ENCODE data around the gene LEKR1. TPM values are rescaled to one million over a fixed set of nuclear protein-coding genes. Genes with fewer than 3 reads are reported as not detected.

The LEKR1 gene
- total and polyA plus RNA-seq, 9 of the 15 experiments (the other 6 are each of a cell fraction or from before 2014, with no cell fraction given), result 0.76 to 1.8 (median 1.2) TPM

DNA sequence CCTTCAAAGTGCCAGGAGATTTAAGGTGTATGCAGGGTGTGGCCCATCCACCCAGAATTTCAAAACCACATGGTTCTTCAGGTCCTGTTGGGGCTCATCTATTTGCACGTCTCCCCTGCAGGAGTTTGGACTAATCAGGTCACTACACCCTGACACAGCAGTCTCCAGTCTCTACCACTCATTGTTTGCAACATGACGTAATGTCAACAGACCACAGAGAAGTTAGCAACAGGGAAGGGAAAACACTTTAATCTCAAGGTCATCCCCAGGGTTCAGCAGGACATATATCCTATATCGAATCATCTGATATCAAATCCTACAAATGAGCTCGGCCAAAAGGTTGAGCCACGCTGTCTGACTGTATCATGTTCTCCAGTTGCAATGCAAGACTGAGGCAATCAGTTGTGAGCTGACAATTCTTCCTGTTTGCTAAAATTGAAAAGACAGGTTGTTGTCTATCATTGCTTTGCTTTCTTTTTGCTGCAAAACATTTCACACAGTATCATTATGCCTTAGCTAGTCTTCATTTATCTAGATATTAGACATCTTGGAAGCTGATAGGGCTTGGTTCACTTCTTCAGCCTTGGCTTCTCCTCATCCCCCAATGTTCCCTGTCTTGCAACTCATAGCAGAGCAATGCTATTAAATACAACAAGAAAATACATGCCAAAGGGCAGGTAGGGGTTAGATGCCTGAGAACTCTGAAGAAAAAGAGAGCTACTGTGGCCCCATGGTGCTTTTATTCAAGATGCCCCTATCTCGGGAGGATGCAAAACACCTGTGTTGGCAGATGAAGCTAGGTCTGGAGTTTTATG, 13.4 kb upstream of the LEKR1 start:
- ATAC-seq (peak; percentile 91), DNase-seq (ENCODE audit: extremely low read depth in 1 of 4, low spot score in 3 of 4) (peak; percentile 42 to 83 (median 62)), FAIRE-seq (peak; percentile 96)
- H3K4me2 ChIP-seq (ENCODE audit: insufficient read depth, low read length), result peak overlapping the region; percentile 77
- intact Hi-C loops (cut with micrococcal nuclease) (loop anchor here (5.0 to 10.0 kb wide), 2 partner anchors 135 to 258 kb away; partner anchors contain the start of gene SSR3), in situ Hi-C loops (cut with MboI) (no loop called here)
- POLR2A ChIA-PET, result interaction anchor here (0.6 to 1.4 kb wide), 7 partner anchors 9 to 132 kb away, joined by 3 to 4 read pairs (median 3); no protein-coding TSS in a partner anchor
- CTCF ChIA-PET (ENCODE audit: low intra/inter-chr PET ratio), result no interaction called here
- no peaks in the 10 kb centered on the region for H3K9me1 ChIP-seq (ENCODE audit: control insufficient read depth, insufficient read depth, low read length)
- H2AFZ ChIP-seq (ENCODE audit: low read depth, low read length), result peak overlapping the region; percentile 88
- no peaks in the 10 kb centered on the region for H3K36me3 ChIP-seq (ENCODE audit: control insufficient read depth, insufficient read depth, low read length)
- BruUV-seq (replicated peaks), result no TSS peak
- 17% methylated on average over 6 of the region's 6 CpGs for WGBS (ENCODE audit: insufficient coverage, low coverage, missing lambda C conversion rate)
- peaks cover 14 to 19% of the 10 kb centered on the region in 2 experiments for H3K4me1 ChIP-seq (replicated peaks in 1 of 2; ENCODE audit: control insufficient read depth in 2 of 2, insufficient read depth in 2 of 2, low read length in 2 of 2)
- H3K4me3 ChIP-seq, result no peak overlapping the region
- H3K27ac ChIP-seq (ENCODE audit: extremely low read depth, low read depth, low read length), result peak overlapping the region; percentile 84
- H3K79me2 ChIP-seq (ENCODE audit: control insufficient read depth, insufficient read depth, low read length), result no peaks in the 10 kb centered on the region
- no peaks in the 10 kb centered on the region for H3K27me3 ChIP-seq (ENCODE audit: control insufficient read depth in 2 of 2, insufficient read depth in 2 of 2, low read length in 2 of 2)
- peak overlapping the region in 1 of 2 experiments; percentile 48; a peak in 2 of 4 replicates for H3K9ac ChIP-seq (ENCODE audit: insufficient read depth in 1 of 2, low read depth in 2 of 2, low read length in 2 of 2)
- no peaks in the 10 kb centered on the region for H3K9me3 ChIP-seq (replicated peaks; ENCODE audit: control insufficient read depth, insufficient read depth, low read depth, low read length)
- no peaks in the 10 kb centered on the region for H4K20me1 ChIP-seq (replicated peaks; ENCODE audit: control insufficient read depth, insufficient read depth, low read length)
- TF ChIP-seq, protein P1, sequence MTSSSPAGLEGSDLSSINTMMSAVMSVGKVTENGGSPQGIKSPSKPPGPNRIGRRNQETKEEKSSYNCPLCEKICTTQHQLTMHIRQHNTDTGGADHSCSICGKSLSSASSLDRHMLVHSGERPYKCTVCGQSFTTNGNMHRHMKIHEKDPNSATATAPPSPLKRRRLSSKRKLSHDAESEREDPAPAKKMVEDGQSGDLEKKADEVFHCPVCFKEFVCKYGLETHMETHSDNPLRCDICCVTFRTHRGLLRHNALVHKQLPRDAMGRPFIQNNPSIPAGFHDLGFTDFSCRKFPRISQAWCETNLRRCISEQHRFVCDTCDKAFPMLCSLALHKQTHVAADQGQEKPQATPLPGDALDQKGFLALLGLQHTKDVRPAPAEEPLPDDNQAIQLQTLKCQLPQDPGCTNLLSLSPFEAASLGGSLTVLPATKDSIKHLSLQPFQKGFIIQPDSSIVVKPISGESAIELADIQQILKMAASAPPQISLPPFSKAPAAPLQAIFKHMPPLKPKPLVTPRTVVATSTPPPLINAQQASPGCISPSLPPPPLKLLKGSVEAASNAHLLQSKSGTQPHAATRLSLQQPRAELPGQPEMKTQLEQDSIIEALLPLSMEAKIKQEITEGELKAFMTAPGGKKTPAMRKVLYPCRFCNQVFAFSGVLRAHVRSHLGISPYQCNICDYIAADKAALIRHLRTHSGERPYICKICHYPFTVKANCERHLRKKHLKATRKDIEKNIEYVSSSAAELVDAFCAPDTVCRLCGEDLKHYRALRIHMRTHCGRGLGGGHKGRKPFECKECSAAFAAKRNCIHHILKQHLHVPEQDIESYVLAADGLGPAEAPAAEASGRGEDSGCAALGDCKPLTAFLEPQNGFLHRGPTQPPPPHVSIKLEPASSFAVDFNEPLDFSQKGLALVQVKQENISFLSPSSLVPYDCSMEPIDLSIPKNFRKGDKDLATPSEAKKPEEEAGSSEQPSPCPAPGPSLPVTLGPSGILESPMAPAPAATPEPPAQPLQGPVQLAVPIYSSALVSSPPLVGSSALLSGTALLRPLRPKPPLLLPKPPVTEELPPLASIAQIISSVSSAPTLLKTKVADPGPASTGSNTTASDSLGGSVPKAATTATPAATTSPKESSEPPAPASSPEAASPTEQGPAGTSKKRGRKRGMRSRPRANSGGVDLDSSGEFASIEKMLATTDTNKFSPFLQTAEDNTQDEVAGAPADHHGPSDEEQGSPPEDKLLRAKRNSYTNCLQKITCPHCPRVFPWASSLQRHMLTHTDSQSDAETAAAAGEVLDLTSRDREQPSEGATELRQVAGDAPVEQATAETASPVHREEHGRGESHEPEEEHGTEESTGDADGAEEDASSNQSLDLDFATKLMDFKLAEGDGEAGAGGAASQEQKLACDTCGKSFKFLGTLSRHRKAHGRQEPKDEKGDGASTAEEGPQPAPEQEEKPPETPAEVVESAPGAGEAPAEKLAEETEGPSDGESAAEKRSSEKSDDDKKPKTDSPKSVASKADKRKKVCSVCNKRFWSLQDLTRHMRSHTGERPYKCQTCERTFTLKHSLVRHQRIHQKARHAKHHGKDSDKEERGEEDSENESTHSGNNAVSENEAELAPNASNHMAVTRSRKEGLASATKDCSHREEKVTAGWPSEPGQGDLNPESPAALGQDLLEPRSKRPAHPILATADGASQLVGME (CRISPR knock-in tag; IDR thresholded peaks at IDR 0.05), result no peak
- TF ChIP-seq, protein P2, sequence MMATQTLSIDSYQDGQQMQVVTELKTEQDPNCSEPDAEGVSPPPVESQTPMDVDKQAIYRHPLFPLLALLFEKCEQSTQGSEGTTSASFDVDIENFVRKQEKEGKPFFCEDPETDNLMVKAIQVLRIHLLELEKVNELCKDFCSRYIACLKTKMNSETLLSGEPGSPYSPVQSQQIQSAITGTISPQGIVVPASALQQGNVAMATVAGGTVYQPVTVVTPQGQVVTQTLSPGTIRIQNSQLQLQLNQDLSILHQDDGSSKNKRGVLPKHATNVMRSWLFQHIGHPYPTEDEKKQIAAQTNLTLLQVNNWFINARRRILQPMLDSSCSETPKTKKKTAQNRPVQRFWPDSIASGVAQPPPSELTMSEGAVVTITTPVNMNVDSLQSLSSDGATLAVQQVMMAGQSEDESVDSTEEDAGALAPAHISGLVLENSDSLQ (IDR thresholded peaks at IDR 0.05), result no peak
- TF ChIP-seq ZBTB49 (CRISPR knock-in tag; IDR thresholded peaks at IDR 0.05; ENCODE audit: borderline replicate concordance), result no peak
- TF ChIP-seq, protein P3, sequence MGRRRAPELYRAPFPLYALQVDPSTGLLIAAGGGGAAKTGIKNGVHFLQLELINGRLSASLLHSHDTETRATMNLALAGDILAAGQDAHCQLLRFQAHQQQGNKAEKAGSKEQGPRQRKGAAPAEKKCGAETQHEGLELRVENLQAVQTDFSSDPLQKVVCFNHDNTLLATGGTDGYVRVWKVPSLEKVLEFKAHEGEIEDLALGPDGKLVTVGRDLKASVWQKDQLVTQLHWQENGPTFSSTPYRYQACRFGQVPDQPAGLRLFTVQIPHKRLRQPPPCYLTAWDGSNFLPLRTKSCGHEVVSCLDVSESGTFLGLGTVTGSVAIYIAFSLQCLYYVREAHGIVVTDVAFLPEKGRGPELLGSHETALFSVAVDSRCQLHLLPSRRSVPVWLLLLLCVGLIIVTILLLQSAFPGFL (CRISPR knock-in tag; IDR thresholded peaks at IDR 0.05), result no peak
- no peak for TF ChIP-seq ZNF436 (CRISPR knock-in tag; IDR thresholded peaks at IDR 0.05)
- 0 out of 2 replicates have a peak, but pooled peaks have one; percentile 44 for TF ChIP-seq JUNB (CRISPR knock-in tag; conservative IDR thresholded peaks at IDR 0.05)
- no peak for TF ChIP-seq PPARD (CRISPR knock-in tag; IDR thresholded peaks at IDR 0.05)
- peak; percentile 98 for TF ChIP-seq FOXJ2 (tag; IDR thresholded peaks at IDR 0.05)

Measured in K562 (cell line).